Keratinocyte (primary cell): ENCODE results near the gene SIDT1. TPM values are rescaled to one million over a fixed set of nuclear protein-coding genes. Genes with fewer than 3 reads are reported as not detected.

Source experiments
- DNase-seq: peaks from one replicate; pipeline ENCODE4 v3.0.0-alpha.2; 2011; ENCODE audit warnings: low read depth, missing footprints, low spot score
- FAIRE-seq: peaks from 2 replicates; lab custom pipeline; 2011; peaks lifted over from hg19 to GRCh38; lab: Jason Lieb, UNC
- H2AFZ ChIP-seq: 2 replicates; pipeline ENCODE4 v1.6.0; 2012; ENCODE audit warnings: low read length, control low read depth, inconsistent platforms; ENCODE audit not compliant: control insufficient read depth
- H3K27ac ChIP-seq: 2 replicates; pipeline ENCODE4 v1.5.1; 2011; ENCODE audit warnings: low read length; ENCODE audit not compliant: control insufficient read depth, insufficient read depth
- H3K27me3 ChIP-seq: 3 replicates; pipeline ENCODE4 v1.6.0; 2011; ENCODE audit warnings: low read length; ENCODE audit not compliant: control insufficient read depth, insufficient read depth; ENCODE audit errors: extremely low read depth
- H3K36me3 ChIP-seq, 2 experiments: 2 replicates in 1 of 2; 3 replicates in 1 of 2; pipeline ENCODE4 v1.5.1; 2011; ENCODE audit warnings: low read length in 2 of 2, mild to moderate bottlenecking in 1 of 2; ENCODE audit not compliant: control insufficient read depth in 2 of 2, insufficient read depth in 2 of 2; ENCODE audit errors: extremely low read depth in 1 of 2
- H3K4me1 ChIP-seq: 3 replicates; pipeline ENCODE4 v1.5.1; 2011; ENCODE audit warnings: low read length; ENCODE audit not compliant: control insufficient read depth, insufficient read depth; ENCODE audit errors: extremely low read depth
- H3K4me2 ChIP-seq: 3 replicates; pipeline ENCODE4 v1.6.0; 2011; ENCODE audit warnings: low read depth, low read length; ENCODE audit not compliant: control insufficient read depth, insufficient read depth; ENCODE audit errors: extremely low read depth
- H3K4me3 ChIP-seq, 3 experiments: fragments of 200-600 bp in 1 of 3; sonication (generic) in 1 of 3; 2 replicates in 2 of 3; 3 replicates in 1 of 3; pipeline ENCODE4 v1.5.1; 2011 to 2016; ENCODE audit warnings: low read length in 3 of 3, mild to moderate bottlenecking in 3 of 3, control low read depth in 2 of 3, inconsistent platforms in 1 of 3, low read depth in 1 of 3, mixed read lengths in 1 of 3, mixed run types in 1 of 3, moderate library complexity in 1 of 3; ENCODE audit not compliant: control insufficient read depth in 2 of 3, insufficient read depth in 2 of 3; ENCODE audit errors: extremely low read depth in 1 of 3
- H3K79me2 ChIP-seq: 2 replicates; pipeline ENCODE4 v1.6.0; 2012; ENCODE audit warnings: low read length; ENCODE audit not compliant: control insufficient read depth, insufficient read depth
- H3K9ac ChIP-seq: 3 replicates; pipeline ENCODE4 v1.6.0; 2011; ENCODE audit warnings: low read length; ENCODE audit not compliant: control insufficient read depth, insufficient read depth; ENCODE audit errors: extremely low read depth
- H3K9me1 ChIP-seq: 3 replicates; pipeline ENCODE4 v1.6.0; 2011; ENCODE audit warnings: low read length; ENCODE audit not compliant: control insufficient read depth, insufficient read depth; ENCODE audit errors: extremely low read depth
- H3K9me3 ChIP-seq: 2 replicates; pipeline ENCODE4 v1.5.1; 2012; ENCODE audit warnings: low read depth, low read length; ENCODE audit not compliant: control insufficient read depth
- H4K20me1 ChIP-seq: 3 replicates; pipeline ENCODE4 v1.6.0; 2011; ENCODE audit warnings: low read length; ENCODE audit not compliant: control insufficient read depth, insufficient read depth; ENCODE audit errors: extremely low read depth
- EZH2 ChIP-seq: IDR thresholded peaks from one replicate; pipeline ENCODE4 v1.6.1; 2012; ENCODE audit warnings: inconsistent platforms, mild to moderate bottlenecking, low read length, moderate library complexity
- dilution Hi-C: fragments of 300-500 bp; cut with MboI; formaldehyde crosslinking; loops from one replicate; pipeline ENCODE4 v1.7.0; 2020; ENCODE audit warnings: low sequenced_read_pairs; ENCODE audit not compliant: extremely low pct_ligation_motif_present
- polyA plus RNA-seq, 5 experiments: library from polyadenylated mRNA; depleted of rRNA in 3 of 5; stranded (reverse) in 3 of 5; stranded (forward) in 1 of 5; unstranded in 1 of 5; fragments of >200 nt; gene quantifications; 1 replicate in 1 of 5; 2 replicates in 3 of 5; 3 replicates in 1 of 5; pipeline versions ENCODE4 v1.2.1 to v1.2.3, GENCODE V29; 2011 to 2012; ENCODE audit warnings: missing spikeins in 2 of 5, low read depth in 1 of 5, low replicate concordance in 1 of 5
- TF ChIP-seq, protein P1 (sequence below), 3 experiments: IDR thresholded peaks in 1 of 3; conservative IDR thresholded peaks in 1 of 3; optimal IDR thresholded peaks in 1 of 3; 2 replicates in 2 of 3; 3 replicates in 1 of 3; pipeline versions ENCODE3 to v1.5.1; 2011; ENCODE audit warnings: low read length in 3 of 3, mild to moderate bottlenecking in 3 of 3, moderate library complexity in 2 of 3, control low read depth in 1 of 3, inconsistent platforms in 1 of 3; ENCODE audit not compliant: insufficient read depth in 2 of 3; ENCODE audit errors: extremely low read depth in 1 of 3

The SIDT1 gene
- polyA plus RNA-seq, 1 donor (not counting 4 experiments of a cell fraction or from before 2014, with no cell fraction given), result 0.12 TPM

DNA sequence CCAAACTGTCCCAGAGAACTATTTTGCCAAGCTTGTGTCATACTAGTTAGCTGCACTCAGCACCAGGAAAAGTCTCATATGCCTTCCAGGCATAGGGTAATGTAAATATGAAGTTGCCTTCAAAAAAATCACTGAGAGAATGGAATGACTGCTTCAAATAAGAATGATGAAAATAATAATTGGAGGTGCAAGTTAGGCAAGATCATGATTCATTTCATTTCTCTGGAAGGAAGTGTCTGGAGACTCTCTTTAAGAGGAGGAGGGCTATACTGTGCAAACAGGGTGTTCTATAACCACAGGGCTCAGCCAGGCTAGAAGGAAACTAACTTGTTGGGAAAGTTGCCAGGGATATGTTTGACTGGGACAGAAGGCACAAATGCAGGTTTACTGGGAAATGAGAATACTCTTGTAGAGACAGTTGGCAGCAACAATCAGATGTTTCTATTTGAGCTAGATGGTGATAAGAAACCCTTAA, 4.3 kb downstream of the SIDT1 start:
- no peak for DNase-seq
- no peak for TF ChIP-seq EZH2
- TF ChIP-seq, protein P1, sequence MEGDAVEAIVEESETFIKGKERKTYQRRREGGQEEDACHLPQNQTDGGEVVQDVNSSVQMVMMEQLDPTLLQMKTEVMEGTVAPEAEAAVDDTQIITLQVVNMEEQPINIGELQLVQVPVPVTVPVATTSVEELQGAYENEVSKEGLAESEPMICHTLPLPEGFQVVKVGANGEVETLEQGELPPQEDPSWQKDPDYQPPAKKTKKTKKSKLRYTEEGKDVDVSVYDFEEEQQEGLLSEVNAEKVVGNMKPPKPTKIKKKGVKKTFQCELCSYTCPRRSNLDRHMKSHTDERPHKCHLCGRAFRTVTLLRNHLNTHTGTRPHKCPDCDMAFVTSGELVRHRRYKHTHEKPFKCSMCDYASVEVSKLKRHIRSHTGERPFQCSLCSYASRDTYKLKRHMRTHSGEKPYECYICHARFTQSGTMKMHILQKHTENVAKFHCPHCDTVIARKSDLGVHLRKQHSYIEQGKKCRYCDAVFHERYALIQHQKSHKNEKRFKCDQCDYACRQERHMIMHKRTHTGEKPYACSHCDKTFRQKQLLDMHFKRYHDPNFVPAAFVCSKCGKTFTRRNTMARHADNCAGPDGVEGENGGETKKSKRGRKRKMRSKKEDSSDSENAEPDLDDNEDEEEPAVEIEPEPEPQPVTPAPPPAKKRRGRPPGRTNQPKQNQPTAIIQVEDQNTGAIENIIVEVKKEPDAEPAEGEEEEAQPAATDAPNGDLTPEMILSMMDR (optimal IDR thresholded peaks at IDR 0.05 in 1 of 3, IDR thresholded peaks at IDR 0.05 in 1 of 3, conservative IDR thresholded peaks at IDR 0.05 in 1 of 3; ENCODE audit: extremely low read depth in 1 of 3, insufficient read depth in 2 of 3, low read length in 3 of 3), result no peak
- no peaks in the 10 kb centered on the region for H3K9me3 ChIP-seq
- FAIRE-seq, result peak; percentile 82
- H3K36me3 ChIP-seq, result no peaks in the 10 kb centered on the region
- H3K9me1 ChIP-seq, result no peaks in the 10 kb centered on the region
- H4K20me1 ChIP-seq, result no peaks in the 10 kb centered on the region
- peaks cover 20% of the 10 kb centered on the region for H3K4me1 ChIP-seq
- H3K9ac ChIP-seq, result no peak overlapping the region
- H3K4me2 ChIP-seq, result peak overlapping the region; percentile 38
- H2AFZ ChIP-seq, result no peak overlapping the region
- H3K27me3 ChIP-seq, result peaks cover 29% of the 10 kb centered on the region
- H3K4me3 ChIP-seq, result no peak overlapping the region
- dilution Hi-C loops, result no loop called here
- H3K27ac ChIP-seq, result no peak overlapping the region
- no peaks in the 10 kb centered on the region for H3K79me2 ChIP-seq

DNA sequence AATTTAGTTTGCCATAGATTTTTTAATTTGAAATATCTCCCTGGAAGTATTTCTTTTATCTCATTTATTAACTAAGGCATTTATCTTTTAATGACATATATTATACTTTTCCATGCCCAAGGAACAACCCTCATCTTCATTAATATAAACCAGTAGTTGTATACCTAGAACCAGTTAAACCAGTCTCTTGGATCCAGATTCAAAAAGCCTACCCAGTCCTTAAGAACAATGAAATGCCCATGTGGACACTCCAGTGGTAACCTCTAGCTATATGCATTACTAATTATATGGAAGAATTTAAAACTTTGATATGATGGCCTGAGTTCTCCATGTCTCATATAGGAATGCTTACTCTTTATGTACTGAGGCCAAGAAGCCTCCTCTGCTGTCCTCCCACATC, 4.8 kb downstream of the SIDT1 start:
- Histone ChIP-seq H2AFZ (no peak overlapping the region), H3K4me1 (peaks cover 20% of the 10 kb centered on the region), H3K27ac (no peak overlapping the region), H3K4me2 (no peak overlapping the region), H3K4me3 (no peak overlapping the region), H3K9me1 (no peaks in the 10 kb centered on the region), H3K9me3 (no peaks in the 10 kb centered on the region), H4K20me1 (no peaks in the 10 kb centered on the region), H3K36me3 (no peaks in the 10 kb centered on the region), H3K27me3 (peaks cover 24% of the 10 kb centered on the region), H3K9ac (no peak overlapping the region), H3K79me2 (no peaks in the 10 kb centered on the region)
- dilution Hi-C loops, result no loop called here
- FAIRE-seq, result no peak
- TF ChIP-seq, protein P1 (optimal IDR thresholded peaks at IDR 0.05 in 1 of 3, IDR thresholded peaks at IDR 0.05 in 1 of 3, conservative IDR thresholded peaks at IDR 0.05 in 1 of 3; ENCODE audit: extremely low read depth in 1 of 3, insufficient read depth in 2 of 3, low read length in 3 of 3), result no peak
- no peak for TF ChIP-seq EZH2
- DNase-seq, result no peak
